ENCODE results near the gene VSX2.

VSX2 gene

GRCh38 chr14:74238974-74239847 lies at the start of gene VSX2:
Gene VSX2, plus strand, starts transcription at chr14:74239449. Its CDS starts 113 bp downstream, at chr14:74239562.
- TF ChIP-seq CTCF (conservative IDR thresholded peaks at IDR 0.05; ENCODE audit: control insufficient read depth, insufficient read depth, low read depth, low read length) = no peak
- no peak within 1 kb of the TSS for H3K4me3 ChIP-seq (ENCODE audit: control insufficient read depth, low read depth, low read length)
- no peak for DNase-seq (ENCODE audit: low read depth)

GRCh38 chr14:74190927-74191575 lies 48.2 kb upstream of the VSX2 start:
- no peak for TF ChIP-seq CTCF (conservative IDR thresholded peaks at IDR 0.05; ENCODE audit: control insufficient read depth, insufficient read depth, low read depth, low read length)
- peak; percentile 4 for DNase-seq (ENCODE audit: low read depth)

DNA sequence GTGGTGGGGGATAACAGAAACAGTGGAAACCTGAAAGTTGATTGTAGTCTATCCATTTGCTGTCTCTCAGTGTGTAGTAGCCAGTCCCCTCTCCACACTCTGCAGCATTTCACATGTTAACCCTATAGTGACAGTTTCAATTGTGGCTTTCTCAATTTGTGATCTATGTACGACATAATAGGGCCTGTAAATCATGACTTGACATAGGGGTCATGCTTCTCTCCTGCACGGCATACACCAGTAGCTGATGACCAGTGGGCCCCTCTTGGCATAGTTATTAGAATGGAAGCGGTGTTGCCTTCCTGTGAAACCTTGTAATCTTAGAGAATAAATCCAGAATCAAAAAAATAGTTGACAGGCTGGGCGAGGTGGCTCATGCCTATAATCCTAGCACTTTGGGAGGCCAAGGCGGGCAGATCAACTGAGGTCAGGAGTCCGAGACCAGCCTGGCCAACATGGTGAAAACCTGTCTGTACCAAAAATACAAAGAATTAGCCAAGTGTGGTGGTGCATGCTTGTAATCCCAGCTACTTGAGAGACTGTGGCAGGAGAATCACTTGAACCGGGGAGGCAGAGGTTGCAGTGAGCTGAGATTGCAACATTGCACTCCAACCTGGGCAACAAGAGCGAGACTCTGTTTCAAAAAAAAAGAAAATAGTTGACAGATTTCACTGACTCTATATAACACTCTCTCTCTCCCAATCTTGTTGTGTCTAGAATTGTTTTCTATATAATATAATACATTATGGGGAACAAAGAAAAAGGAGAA lies 44.6 kb upstream of the VSX2 start:
- DNase-seq (ENCODE audit: low read depth) = no peak
- TF ChIP-seq CTCF (conservative IDR thresholded peaks at IDR 0.05; ENCODE audit: control insufficient read depth, insufficient read depth, low read depth, low read length) = no peak
- no peak overlapping the region for H3K4me3 ChIP-seq (ENCODE audit: control insufficient read depth, low read depth, low read length)

More at GRCh38 chr14:74190927-74191575, 48.2 kb upstream of the VSX2 start:
- no peak overlapping the region for H3K4me3 ChIP-seq (ENCODE audit: control insufficient read depth, low read depth, low read length)

DNA sequence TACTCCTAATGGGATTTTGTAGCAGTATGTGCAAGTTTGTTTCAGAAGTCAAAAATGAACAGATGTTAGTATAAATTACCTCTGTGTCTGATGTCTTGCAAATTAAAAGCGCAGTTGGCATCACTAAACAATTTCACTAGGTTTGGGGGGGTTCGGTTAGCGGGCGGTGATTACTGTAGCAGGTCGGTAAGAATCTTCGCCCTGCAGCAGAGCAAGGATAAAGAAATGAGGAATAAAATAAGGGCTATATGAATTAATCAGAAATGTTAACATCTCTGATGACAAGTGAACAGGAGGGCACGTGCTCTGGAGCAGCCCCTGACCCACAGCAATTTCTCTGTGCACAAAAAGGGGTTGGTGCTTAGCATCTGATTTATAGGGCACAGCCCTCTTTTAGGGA lies 43.6 kb upstream of the VSX2 start:
- H3K4me3 ChIP-seq (ENCODE audit: control insufficient read depth, low read depth, low read length) = no peak overlapping the region
- TF ChIP-seq CTCF (conservative IDR thresholded peaks at IDR 0.05; ENCODE audit: control insufficient read depth, insufficient read depth, low read depth, low read length) = no peak
- no peak for DNase-seq (ENCODE audit: low read depth)

- no peak for TF ChIP-seq CTCF (conservative IDR thresholded peaks at IDR 0.05; ENCODE audit: control insufficient read depth, insufficient read depth, low read depth, low read length)
- DNase-seq (ENCODE audit: low read depth) = no peak
- no peak overlapping the region for H3K4me3 ChIP-seq (ENCODE audit: control insufficient read depth, low read depth, low read length)
Measured at GRCh38 chr14:74198441-74199234, 40.6 kb upstream of the VSX2 start.

GRCh38 chr14:74202113-74202512 lies 37.1 kb upstream of the VSX2 start:
- no peak for TF ChIP-seq CTCF (conservative IDR thresholded peaks at IDR 0.05; ENCODE audit: control insufficient read depth, insufficient read depth, low read depth, low read length)
- no peak overlapping the region for H3K4me3 ChIP-seq (ENCODE audit: control insufficient read depth, low read depth, low read length)
- no peak for DNase-seq (ENCODE audit: low read depth)

Measured in fibroblast of mammary gland (primary cell).